ENCODE data around the gene SLC10A7. TPM values are rescaled to one million over a fixed set of nuclear protein-coding genes. Genes with fewer than 3 reads are reported as not detected.
A peak's percentile ranks its signal among the peaks of the same experiment; 100 is the strongest.

The SLC10A7 gene
- total and polyA plus RNA-seq, 9 of the 15 experiments (the other 6 are each of a cell fraction or from before 2014, with no cell fraction given), result 6.4 to 22.8 (median 16.1) TPM

- no peak for TF ChIP-seq DLX4 (CRISPR knock-in tag; IDR thresholded peaks at IDR 0.05)
- no peak for TF ChIP-seq KLF10 (CRISPR knock-in tag; IDR thresholded peaks at IDR 0.05)
- TF ChIP-seq ZNF324 (CRISPR knock-in tag; IDR thresholded peaks at IDR 0.05), result no peak
- no peak for TF ChIP-seq ZNF592 (IDR thresholded peaks at IDR 0.05)
- TF ChIP-seq ZNF224 (CRISPR knock-in tag; IDR thresholded peaks at IDR 0.05), result no peak
- TF ChIP-seq POLR3A (IDR thresholded peaks at IDR 0.05; ENCODE audit: borderline replicate concordance, extremely low read depth, insufficient read depth, insufficient read length), result no peak
- TF ChIP-seq POLR2B (IDR thresholded peaks at IDR 0.05; ENCODE audit: low read depth, partially characterized antibody), result no peak
- no peak for TF ChIP-seq FOXJ2 (tag; IDR thresholded peaks at IDR 0.05)
- TF ChIP-seq ZFP36 (IDR thresholded peaks at IDR 0.05; ENCODE audit: low read depth, low read length, partially characterized antibody), result no peak
- TF ChIP-seq ZNF589 (CRISPR knock-in tag; IDR thresholded peaks at IDR 0.05; ENCODE audit: low read depth), result 0 out of 2 replicates have a peak, but pooled peaks have one; percentile 0
- no peak for TF ChIP-seq BRF1 (IDR thresholded peaks at IDR 0.05; ENCODE audit: borderline replicate concordance, extremely low read depth, insufficient read length)
- TF ChIP-seq THRA (IDR thresholded peaks at IDR 0.05), result no peak
- TF ChIP-seq CREB3L1 (IDR thresholded peaks at IDR 0.05; ENCODE audit: borderline replicate concordance, low read depth), result no peak
- TF ChIP-seq CXXC5 (CRISPR knock-in tag; IDR thresholded peaks at IDR 0.05), result 0 out of 2 replicates have a peak, but pooled peaks have one; percentile 2
- TF ChIP-seq SMARCA5 (IDR thresholded peaks at IDR 0.05), result no peak
- no peak for TF ChIP-seq JUND (IDR thresholded peaks at IDR 0.05; ENCODE audit: borderline replicate concordance, low read depth, low read length)
- no peak for TF ChIP-seq JUND (tag; IDR thresholded peaks at IDR 0.05; ENCODE audit: borderline replicate concordance, low read depth, low read length)
- TF ChIP-seq TBP (optimal IDR thresholded peaks at IDR 0.05; ENCODE audit: low read depth, low read length), result no peak
Measured at GRCh38 chr4:146236216-146236615, 285.5 kb downstream of the SLC10A7 start (continued).

Measured in K562 (cell line).